Activated CD8-positive, alpha-beta memory T cell treated with anti-CD3 and anti-CD28 coated beads, Interleukin-2, amount 50 U/mL, for 24 hours (primary cell): Measurements from ENCODE around the gene FHL1.

Source experiments
- DNase-seq: peaks from one replicate; pipeline ENCODE4 v3.0.0-alpha.2; 2020; ENCODE audit errors: extremely low read depth

The FHL1 gene

DNA sequence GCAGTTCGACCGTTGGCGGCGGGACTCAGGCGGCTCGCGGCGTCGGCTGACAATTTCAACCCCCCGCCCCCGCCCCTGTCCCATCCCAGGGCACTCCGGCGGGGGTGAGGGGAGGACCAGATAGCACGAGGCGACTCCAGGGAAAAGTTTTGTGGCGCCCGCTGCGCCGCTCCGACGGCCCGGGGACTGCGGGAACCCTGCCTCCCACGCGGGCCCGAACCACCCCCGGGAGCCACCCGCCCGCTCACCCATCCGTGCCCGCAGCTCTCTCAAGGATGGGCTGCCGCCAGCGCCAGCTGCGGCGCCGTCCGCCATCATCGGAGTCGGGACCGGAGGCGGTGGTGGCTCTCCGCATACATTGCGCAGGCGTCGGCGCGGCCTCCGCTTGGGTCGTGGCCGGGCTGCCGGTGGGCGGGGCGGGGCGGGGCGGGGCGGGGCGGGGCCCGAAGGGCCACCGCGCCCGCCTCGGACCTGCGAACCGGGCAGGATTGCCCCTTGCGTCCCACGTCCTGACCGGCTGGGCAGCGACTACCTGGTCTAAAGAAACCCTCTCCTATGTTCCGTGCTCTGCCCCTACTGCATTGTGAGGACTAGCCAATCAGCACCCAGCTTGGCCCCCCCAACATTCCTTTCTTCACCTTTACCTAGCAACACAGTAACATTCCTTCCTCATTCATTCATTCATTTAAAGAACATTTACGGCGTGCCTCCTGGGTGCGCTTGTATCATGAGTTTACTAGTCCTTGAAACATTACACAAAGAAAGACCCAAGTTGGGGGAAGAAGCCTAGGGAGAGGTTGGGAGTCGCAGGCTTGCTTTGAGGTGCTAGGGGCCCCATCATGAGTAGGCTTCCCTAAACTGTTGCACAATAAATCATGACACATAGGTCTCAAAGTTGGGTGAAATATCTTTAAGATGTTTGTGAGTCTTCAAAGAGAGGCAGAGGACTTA lies 104.0 kb downstream of the FHL1 start, which contains the start of gene MAP7D3:
MAP7D3 (minus strand) TSS at position 360 of the 951 bp plus-strand sequence; CDS start at position 318, 42 bp downstream.
- DNase-seq: no peak

- DNase-seq: no peak
These were observed 108.2 kb downstream of the FHL1 start for GRCh38 chrX:136255541-136255940.

DNA sequence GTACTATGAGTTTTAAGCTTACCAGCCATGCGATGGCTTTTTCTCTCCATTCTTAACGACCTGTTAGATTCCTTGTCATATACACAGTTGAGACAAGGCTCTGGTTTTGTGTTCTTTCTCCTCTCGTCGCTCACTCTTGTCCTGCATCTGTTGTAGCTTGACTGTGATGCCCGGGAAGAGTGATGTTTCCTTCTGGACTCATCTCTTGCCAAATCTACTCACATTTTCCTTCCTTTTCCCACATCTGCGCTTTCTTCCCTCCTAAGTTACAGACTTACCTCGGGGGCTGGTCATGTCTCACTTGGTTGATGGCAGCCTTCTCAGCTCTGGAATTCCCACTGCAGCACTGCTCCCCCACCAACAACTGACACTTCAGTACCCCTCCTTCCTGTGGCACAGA lies 108.7 kb downstream of the FHL1 start:
- no peak for DNase-seq

DNA sequence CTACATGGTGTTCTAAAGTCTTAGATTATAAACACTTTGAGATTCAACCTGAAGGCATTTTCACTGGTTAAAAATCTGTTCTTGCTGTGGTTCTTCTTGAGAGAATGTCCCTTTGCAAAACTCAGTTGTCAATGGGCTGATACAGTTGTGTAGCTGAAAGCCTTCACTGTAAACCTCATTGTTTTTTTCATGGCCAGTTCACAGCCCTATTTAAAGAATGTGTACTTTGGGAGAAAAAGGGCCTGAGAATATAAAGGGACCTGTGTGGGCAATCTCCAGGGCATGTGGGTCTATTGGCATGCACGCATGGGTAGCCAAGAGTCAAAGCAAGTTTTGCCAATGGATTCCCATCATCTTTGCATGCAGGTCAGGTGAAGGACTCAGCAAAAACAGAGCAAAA lies 111.6 kb downstream of the FHL1 start:
- no peak for DNase-seq

- no peak for DNase-seq
These were observed 112.2 kb downstream of the FHL1 start for GRCh38 chrX:136259543-136259942.

GRCh38 chrX:136260776-136261175 lies 113.4 kb downstream of the FHL1 start:
- DNase-seq: no peak
